BLaER1 treated with 17β-estradiol and CSF1 and Interleukin-3, amounts not matched to agents 10 nM and 100 nM (cell line): ENCODE measurements around the gene ARHGAP26.

Source experiments
- H3K27ac ChIP-seq, 11 experiments: shearing (Covaris generic); formaldehyde crosslinking; 2 replicates each; pipeline ENCODE4 v1.8.1; 2022
- H3K27me3 ChIP-seq, 11 experiments: shearing (Covaris generic); formaldehyde crosslinking; 2 replicates each; pipeline ENCODE4 v1.8.1; 2022
- H3K36me3 ChIP-seq, 11 experiments: shearing (Covaris generic); formaldehyde crosslinking; 2 replicates each; pipeline ENCODE4 v1.8.1; 2022
- H3K4me1 ChIP-seq, 10 experiments: shearing (Covaris generic); formaldehyde crosslinking; 2 replicates each; pipeline ENCODE4 v1.8.1; 2022
- H3K4me2 ChIP-seq, 11 experiments: shearing (Covaris generic); formaldehyde crosslinking; 2 replicates each; pipeline ENCODE4 v1.8.1; 2022
- H3K4me3 ChIP-seq, 10 experiments: shearing (Covaris generic); formaldehyde crosslinking; 2 replicates each; pipeline ENCODE4 v1.8.1; 2022
- H3K9ac ChIP-seq, 11 experiments: shearing (Covaris generic); formaldehyde crosslinking; 2 replicates each; pipeline ENCODE4 v1.8.1; 2022
- H3K9me3 ChIP-seq, 11 experiments: shearing (Covaris generic); formaldehyde crosslinking; replicated peaks in 1 of 11; 2 replicates each; pipeline ENCODE4 v1.8.1; 2022
- H4K20me1 ChIP-seq, 11 experiments: shearing (Covaris generic); formaldehyde crosslinking; 2 replicates each; pipeline ENCODE4 v1.8.1; 2022
- Cebpa-rat ChIP-seq, 11 experiments: shearing (Covaris generic); IDR thresholded peaks; 2 replicates each; pipeline ENCODE4 v1.8.1; 2022

ARHGAP26 gene

DNA sequence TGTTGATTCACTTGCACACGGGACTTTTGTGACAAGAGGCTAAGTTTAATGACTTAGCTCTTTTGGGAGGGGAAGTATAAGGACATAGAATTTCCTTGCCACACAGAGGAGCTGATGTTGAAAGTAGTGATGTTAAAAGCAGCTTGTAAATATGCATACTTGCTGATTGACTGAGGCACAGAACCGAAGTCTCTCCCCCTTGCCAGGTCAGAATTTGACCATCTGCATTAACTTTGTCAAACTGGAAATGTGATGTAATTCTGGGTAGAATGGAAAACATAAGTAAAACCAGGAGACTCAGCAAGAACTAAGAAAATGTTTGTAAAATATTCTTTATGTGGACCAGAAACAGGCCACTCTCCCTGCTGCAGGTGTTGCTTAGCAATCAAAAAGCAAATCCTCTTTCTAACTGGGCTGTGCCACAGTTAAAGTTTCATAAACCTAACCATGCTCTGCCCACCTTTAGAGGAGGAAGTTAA lies 349.2 kb downstream of the ARHGAP26 start:
- Histone ChIP-seq H3K9me3 (peaks cover 0 to 11% (median 0%) of the 10 kb centered on the region in 11 experiments; a peak in 3 of 22 replicates), H3K27ac (peak overlapping the region in 4 of 11 experiments; percentile 55 to 73 (median 58); a peak in 6 of 22 replicates), H3K27me3 (no peaks in the 10 kb centered on the region), H4K20me1 (peaks cover 0 to 33% (median 0%) of the 10 kb centered on the region in 11 experiments; a peak in 5 of 22 replicates), H3K4me1 (peaks cover 0 to 60% (median 8%) of the 10 kb centered on the region in 10 experiments; a peak in 11 of 20 replicates), H3K4me2 (peak overlapping the region in 5 of 11 experiments; percentile 23 to 83 (median 62); a peak in 8 of 22 replicates), H3K9ac (peak overlapping the region in 3 of 11 experiments; percentile 28 to 54 (median 40); a peak in 5 of 22 replicates), H3K36me3 (peaks cover 0 to 71% (median 33%) of the 10 kb centered on the region in 11 experiments; a peak in 16 of 22 replicates), H3K4me3 (no peak overlapping the region)
- no peak for TF ChIP-seq Cebpa-rat (IDR thresholded peaks at IDR 0.05)

DNA sequence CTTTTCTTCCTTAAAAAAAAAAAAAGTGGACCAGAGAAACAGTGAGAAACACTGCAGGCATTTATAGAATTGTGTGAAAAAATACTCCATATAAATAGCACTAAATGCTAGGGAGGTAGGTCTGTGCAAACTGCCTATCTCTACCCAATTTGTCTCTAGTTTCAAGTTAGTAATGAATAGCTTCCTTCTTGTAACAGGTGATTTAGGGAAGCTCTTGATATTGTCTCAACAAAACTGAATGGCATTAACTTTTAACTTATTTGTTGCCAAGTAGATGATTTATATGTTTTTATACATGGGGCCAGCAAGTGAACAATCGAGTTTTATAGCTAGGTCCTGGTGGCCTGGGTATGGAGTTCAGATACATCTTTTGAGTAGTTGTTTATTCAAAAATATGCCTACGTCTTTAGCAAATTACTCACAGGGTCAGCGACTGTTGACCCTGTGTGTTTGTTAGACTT lies 349.7 kb downstream of the ARHGAP26 start:
- TF ChIP-seq Cebpa-rat (IDR thresholded peaks at IDR 0.05), result no peak
- 0 out of 22 replicates have a peak overlapping the region, but pooled peaks of 1 of the 11 experiments have one; percentile 54 for H3K9ac ChIP-seq

GRCh38 chr5:143120460-143121134 lies 350.4 kb downstream of the ARHGAP26 start:
- Histone ChIP-seq H3K27ac (no peak overlapping the region), H3K9me3 (peaks cover 0 to 11% (median 0%) of the 10 kb centered on the region in 11 experiments; a peak in 3 of 22 replicates), H4K20me1 (peaks cover 0 to 45% (median 0%) of the 10 kb centered on the region in 11 experiments; a peak in 5 of 22 replicates), H3K4me2 (no peak overlapping the region; a peak in 1 of 22 replicates), H3K9ac (no peak overlapping the region), H3K27me3 (no peaks in the 10 kb centered on the region), H3K4me1 (peaks cover 0 to 68% (median 8%) of the 10 kb centered on the region in 10 experiments; a peak in 11 of 20 replicates), H3K36me3 (peaks cover 0 to 74% (median 36%) of the 10 kb centered on the region in 11 experiments; a peak in 16 of 22 replicates), H3K4me3 (no peak overlapping the region)
- no peak for TF ChIP-seq Cebpa-rat (IDR thresholded peaks at IDR 0.05)

More for the DNA sequence above, 349.7 kb downstream of the ARHGAP26 start:
- peak overlapping the region in 2 of 11 experiments; percentile 75 to 83; a peak in 4 of 22 replicates for H3K4me2 ChIP-seq
- peaks cover 0 to 39% (median 0%) of the 10 kb centered on the region in 11 experiments; a peak in 5 of 22 replicates for H4K20me1 ChIP-seq
- peak overlapping the region in 3 of 11 experiments; percentile 17 to 73 (median 59); a peak in 3 of 22 replicates for H3K27ac ChIP-seq
- no peaks in the 10 kb centered on the region for H3K27me3 ChIP-seq
- peaks cover 0 to 71% (median 36%) of the 10 kb centered on the region in 11 experiments; a peak in 16 of 22 replicates for H3K36me3 ChIP-seq
- peaks cover 0 to 11% (median 0%) of the 10 kb centered on the region in 11 experiments; a peak in 3 of 22 replicates for H3K9me3 ChIP-seq
- peaks cover 0 to 61% (median 8%) of the 10 kb centered on the region in 10 experiments; a peak in 11 of 20 replicates for H3K4me1 ChIP-seq
- H3K4me3 ChIP-seq, result no peak overlapping the region

- Histone ChIP-seq H3K4me2 (no peak overlapping the region; a peak in 1 of 22 replicates), H3K9me3 (peaks cover 0 to 11% (median 0%) of the 10 kb centered on the region in 11 experiments; a peak in 3 of 22 replicates), H3K36me3 (peaks cover 0 to 71% (median 36%) of the 10 kb centered on the region in 11 experiments; a peak in 16 of 22 replicates), H3K9ac (no peak overlapping the region), H3K27me3 (no peaks in the 10 kb centered on the region), H3K4me1 (peaks cover 0 to 70% (median 8%) of the 10 kb centered on the region in 10 experiments; a peak in 11 of 20 replicates), H3K27ac (no peak overlapping the region), H3K4me3 (no peak overlapping the region), H4K20me1 (peaks cover 0 to 49% (median 0%) of the 10 kb centered on the region in 11 experiments; a peak in 5 of 22 replicates)
- TF ChIP-seq Cebpa-rat (IDR thresholded peaks at IDR 0.05), result no peak
Observed at GRCh38 chr5:143121135-143121475, 350.9 kb downstream of the ARHGAP26 start.

GRCh38 chr5:143124593-143124992 lies 354.4 kb downstream of the ARHGAP26 start:
- Histone ChIP-seq H3K9ac (no peak overlapping the region), H3K4me2 (peak overlapping the region in 3 of 11 experiments; percentile 25 to 55 (median 53); a peak in 4 of 22 replicates), H3K36me3 (peaks cover 0 to 91% (median 36%) of the 10 kb centered on the region in 11 experiments; a peak in 16 of 22 replicates), H3K4me3 (no peak overlapping the region), H4K20me1 (peaks cover 0 to 66% (median 0%) of the 10 kb centered on the region in 11 experiments; a peak in 5 of 22 replicates), H3K27ac (no peak overlapping the region), H3K4me1 (peaks cover 0 to 72% (median 14%) of the 10 kb centered on the region in 10 experiments; a peak in 14 of 20 replicates), H3K27me3 (no peaks in the 10 kb centered on the region), H3K9me3 (peaks cover 0 to 11% (median 0%) of the 10 kb centered on the region in 11 experiments; a peak in 3 of 22 replicates)
- TF ChIP-seq Cebpa-rat (IDR thresholded peaks at IDR 0.05), result no peak

GRCh38 chr5:143126174-143127019 lies 356.2 kb downstream of the ARHGAP26 start:
- H3K4me2 ChIP-seq, result peak overlapping the region in 6 of 11 experiments; percentile 2 to 51 (median 16); a peak in 7 of 22 replicates
- no peak overlapping the region for H3K4me3 ChIP-seq
- H3K27me3 ChIP-seq, result no peaks in the 10 kb centered on the region
- H3K4me1 ChIP-seq, result peaks cover 11 to 80% (median 28%) of the 10 kb centered on the region in 10 experiments
- TF ChIP-seq Cebpa-rat (IDR thresholded peaks at IDR 0.05), result no peak
- no peak overlapping the region for H3K27ac ChIP-seq
- H3K36me3 ChIP-seq, result peaks cover 0 to 80% (median 30%) of the 10 kb centered on the region in 11 experiments; a peak in 16 of 22 replicates
- H3K9me3 ChIP-seq, result peaks cover 0 to 6% (median 0%) of the 10 kb centered on the region in 11 experiments; a peak in 2 of 22 replicates
- peaks cover 0 to 77% (median 0%) of the 10 kb centered on the region in 11 experiments; a peak in 5 of 22 replicates for H4K20me1 ChIP-seq
- no peak overlapping the region for H3K9ac ChIP-seq

- peak overlapping the region in 3 of 11 experiments; percentile 14 to 58 (median 51); a peak in 6 of 22 replicates for H3K4me2 ChIP-seq
- TF ChIP-seq Cebpa-rat (IDR thresholded peaks at IDR 0.05), result no peak
- no peak overlapping the region for H3K4me3 ChIP-seq
- H3K4me1 ChIP-seq, result peaks cover 32 to 91% (median 50%) of the 10 kb centered on the region in 10 experiments
- H3K36me3 ChIP-seq, result peaks cover 0 to 68% (median 11%) of the 10 kb centered on the region in 11 experiments; a peak in 10 of 22 replicates
- 0 out of 22 replicates have a peak, but pooled peaks cover 0 to 5% (median 0%) of the 10 kb centered on the region in 11 experiments for H3K9me3 ChIP-seq
- peaks cover 0 to 94% (median 0%) of the 10 kb centered on the region in 11 experiments; a peak in 5 of 22 replicates for H4K20me1 ChIP-seq
- H3K27me3 ChIP-seq, result no peaks in the 10 kb centered on the region
- H3K27ac ChIP-seq, result 0 out of 22 replicates have a peak overlapping the region, but pooled peaks of 1 of the 11 experiments have one; percentile 0
- no peak overlapping the region for H3K9ac ChIP-seq
Observed at GRCh38 chr5:143128412-143129071, 358.4 kb downstream of the ARHGAP26 start.
